ENCODE results near the gene ARHGAP9.

ARHGAP9 gene

DNA sequence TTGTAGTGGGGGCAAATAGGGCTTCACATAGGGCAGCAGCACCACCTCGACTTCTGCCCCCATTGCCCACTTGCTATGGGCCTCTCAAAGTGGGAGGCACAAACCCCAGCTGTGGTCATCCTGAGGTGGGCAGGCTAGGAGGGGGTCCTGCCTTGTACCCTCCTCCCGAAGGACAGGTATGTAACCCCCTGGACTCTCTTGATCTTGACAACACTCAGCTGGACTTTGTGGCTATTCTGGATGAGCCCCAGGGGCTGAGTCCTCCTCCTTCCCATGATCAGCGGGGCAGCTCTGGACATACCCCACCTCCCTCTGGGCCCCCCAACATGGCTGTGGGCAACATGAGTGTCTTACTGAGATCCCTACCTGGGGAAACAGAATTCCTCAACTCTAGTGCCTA is 8.0 kb downstream of the ARHGAP9 start:
- no peak for DNase-seq

DNA sequence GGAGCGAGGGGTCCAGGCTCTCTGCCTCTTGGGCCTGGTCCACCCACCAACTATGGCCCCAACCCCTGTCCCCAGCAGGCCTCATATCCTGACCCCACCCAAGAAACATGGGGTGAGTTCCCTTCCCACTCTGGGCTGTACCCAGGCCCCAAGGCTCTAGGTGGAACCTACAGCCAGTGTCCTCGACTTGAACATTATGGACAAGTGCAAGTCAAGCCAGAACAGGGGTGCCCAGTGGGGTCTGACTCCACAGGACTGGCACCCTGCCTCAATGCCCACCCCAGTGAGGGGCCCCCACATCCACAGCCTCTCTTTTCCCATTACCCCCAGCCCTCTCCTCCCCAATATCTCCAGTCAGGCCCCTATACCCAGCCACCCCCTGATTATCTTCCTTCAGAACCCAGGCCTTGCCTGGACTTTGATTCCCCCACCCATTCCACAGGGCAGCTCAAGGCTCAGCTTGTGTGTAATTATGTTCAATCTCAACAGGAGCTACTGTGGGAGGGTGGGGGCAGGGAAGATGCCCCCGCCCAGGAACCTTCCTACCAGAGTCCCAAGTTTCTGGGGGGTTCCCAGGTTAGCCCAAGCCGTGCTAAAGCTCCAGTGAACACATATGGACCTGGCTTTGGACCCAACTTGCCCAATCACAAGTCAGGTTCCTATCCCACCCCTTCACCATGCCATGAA is 8.6 kb downstream of the ARHGAP9 start:
- no peak for DNase-seq

DNA sequence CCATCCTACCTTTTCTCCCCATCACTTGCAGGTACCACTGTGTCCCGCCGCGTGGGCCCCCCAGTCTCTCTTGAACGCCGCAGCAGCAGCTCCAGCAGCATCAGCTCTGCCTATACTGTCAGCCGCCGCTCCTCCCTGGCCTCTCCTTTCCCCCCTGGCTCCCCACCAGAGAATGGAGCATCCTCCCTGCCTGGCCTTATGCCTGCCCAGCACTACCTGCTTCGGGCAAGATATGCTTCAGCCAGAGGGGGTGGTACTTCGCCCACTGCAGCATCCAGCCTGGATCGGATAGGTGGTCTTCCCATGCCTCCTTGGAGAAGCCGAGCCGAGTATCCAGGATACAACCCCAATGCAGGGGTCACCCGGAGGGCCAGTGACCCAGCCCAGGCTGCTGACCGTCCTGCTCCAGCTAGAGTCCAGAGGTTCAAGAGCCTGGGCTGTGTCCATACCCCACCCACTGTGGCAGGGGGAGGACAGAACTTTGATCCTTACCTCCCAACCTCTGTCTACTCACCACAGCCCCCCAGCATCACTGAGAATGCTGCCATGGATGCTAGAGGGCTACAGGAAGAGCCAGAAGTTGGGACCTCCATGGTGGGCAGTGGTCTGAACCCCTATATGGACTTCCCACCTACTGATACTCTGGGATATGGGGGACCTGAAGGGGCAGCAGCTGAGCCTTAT is 9.2 kb downstream of the ARHGAP9 start:
- no peak for DNase-seq

DNA sequence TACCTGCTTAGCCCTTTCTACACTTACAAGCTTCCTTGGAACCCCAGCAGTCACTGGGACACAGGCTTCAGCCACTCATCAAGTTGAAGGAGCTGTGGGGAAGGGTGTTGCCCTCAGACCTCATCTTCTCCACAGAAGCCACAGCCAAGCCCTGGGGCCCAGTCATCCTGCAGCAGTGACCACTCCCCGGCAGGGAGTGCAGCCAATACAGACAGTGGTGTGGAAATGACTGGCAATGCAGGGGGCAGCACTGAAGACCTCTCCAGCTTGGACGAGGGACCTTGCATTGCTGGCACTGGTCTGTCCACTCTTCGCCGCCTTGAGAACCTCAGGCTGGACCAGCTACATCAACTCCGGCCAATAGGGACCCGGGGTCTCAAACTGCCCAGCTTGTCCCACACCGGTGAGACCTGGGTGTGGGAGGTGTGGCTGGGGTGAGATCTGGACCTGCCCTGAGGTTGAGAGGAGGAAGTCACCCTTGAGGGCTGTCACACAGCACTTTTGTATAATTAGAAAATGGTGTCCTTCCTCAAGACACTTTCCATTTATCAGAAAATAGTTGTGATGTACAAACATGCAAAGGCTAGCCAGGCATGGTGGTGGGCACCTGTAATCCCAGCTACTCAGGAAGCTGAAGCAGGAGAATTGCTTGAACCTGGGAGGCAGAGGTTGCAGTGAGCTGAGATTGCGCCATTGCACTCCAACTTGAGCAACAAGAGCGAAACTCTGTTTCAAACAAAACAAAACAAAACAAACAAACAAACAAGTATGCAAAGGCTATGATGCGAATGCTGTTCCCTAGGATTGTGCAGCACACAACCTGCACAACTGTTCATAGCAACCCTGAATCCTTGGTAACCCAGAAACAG is 10.1 kb downstream of the ARHGAP9 start:
- DNase-seq: no peak

DNA sequence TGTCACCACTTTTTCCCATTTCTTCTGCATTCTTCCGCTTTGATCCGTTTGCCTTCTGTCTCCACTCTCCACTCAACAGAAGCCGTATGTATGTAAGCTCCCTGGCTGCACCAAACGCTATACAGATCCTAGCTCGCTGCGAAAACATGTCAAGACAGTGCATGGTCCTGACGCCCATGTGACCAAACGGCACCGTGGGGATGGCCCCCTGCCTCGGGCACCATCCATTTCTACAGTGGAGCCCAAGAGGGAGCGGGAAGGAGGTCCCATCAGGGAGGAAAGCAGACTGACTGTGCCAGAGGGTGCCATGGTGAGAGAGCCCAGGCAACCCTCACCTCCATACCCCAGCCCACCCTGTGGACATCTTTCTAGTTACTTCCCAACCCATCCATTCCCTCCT is 11.8 kb downstream of the ARHGAP9 start:
- no peak for DNase-seq

DNA sequence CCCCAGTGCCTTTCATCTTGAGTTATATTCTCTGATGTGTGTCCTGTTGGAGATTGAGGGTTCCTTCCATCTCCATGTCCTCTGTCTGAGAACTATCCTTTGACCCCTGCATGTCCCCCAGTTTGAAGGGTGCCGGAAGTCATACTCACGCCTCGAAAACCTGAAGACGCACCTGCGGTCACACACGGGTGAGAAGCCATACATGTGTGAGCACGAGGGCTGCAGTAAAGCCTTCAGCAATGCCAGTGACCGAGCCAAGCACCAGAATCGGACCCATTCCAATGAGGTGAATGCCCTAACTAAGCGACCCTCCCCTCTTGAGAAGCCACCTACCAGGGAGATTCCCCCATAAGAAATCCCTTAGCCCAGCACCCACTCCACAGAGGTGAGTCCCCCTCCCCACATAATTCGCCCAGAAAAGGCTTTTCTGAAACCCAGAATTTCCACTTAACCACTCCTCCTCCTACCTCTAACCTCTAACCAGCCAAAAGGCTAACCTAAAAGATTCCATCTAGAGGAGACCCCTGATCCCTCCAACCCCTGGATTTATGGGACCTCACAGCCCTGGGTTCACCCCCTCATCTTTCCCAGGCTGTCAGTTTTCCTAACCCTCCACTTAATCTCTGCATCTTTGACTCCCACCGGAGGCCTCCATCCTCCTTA is 12.3 kb downstream of the ARHGAP9 start:
- no peak for DNase-seq

DNA sequence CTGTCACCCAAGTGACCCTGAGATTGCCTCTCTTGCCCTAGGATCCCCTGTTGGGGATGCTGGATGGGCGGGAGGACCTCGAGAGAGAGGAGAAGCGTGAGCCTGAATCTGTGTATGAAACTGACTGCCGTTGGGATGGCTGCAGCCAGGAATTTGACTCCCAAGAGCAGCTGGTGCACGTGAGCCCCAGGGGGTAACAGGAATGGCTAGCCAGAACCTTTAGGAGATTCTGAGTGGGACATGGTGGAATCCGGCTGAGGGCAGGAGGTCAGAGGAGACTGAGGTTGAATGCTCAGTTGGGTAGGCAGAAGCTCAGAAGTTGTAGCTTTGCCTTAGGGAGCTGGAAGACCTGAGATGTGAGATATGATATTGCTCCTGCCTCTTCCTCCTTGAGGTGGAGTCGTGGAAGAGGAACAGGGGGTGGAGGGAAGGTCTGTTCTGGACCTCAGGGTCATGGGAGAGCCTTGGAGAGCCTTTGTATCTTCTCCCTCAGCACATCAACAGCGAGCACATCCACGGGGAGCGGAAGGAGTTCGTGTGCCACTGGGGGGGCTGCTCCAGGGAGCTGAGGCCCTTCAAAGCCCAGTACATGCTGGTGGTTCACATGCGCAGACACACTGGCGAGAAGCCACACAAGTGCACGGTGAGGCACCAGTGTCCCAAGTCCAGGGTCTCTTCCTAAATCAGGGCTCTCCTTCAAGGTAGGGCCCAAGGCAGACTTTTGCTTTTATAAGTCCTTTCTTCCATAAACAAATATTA is 13.7 kb downstream of the ARHGAP9 start:
- DNase-seq: no peak

DNA sequence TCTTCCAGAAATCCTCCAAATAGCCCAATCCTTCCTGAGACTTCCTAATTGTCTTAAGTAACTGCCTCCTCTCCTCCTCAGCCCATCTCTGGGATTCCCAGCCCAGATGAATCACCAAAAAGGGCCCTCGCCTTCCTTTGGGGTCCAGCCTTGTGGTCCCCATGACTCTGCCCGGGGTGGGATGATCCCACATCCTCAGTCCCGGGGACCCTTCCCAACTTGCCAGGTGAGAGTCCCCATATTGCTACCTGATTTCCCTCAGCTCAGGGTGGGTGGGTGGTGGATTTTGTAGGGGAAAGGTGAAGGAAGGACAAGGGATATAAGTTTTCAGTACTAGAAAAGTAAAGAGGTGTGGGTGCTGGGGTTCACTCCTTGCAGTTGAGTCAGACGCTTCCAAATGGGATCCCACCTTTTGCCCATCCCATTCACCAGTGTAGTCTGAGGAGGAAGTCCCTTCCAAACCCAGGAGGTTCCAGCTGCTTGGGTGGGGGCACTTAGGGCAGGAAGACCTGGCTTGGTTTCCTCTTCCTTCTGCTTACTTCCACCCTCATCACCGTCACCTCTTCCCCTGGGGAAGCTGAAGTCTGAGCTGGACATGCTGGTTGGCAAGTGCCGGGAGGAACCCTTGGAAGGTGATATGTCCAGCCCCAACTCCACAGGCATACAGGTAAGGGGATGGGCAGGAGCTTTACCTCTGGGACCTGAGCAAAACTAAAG is 14.5 kb downstream of the ARHGAP9 start:
- DNase-seq: no peak

DNA sequence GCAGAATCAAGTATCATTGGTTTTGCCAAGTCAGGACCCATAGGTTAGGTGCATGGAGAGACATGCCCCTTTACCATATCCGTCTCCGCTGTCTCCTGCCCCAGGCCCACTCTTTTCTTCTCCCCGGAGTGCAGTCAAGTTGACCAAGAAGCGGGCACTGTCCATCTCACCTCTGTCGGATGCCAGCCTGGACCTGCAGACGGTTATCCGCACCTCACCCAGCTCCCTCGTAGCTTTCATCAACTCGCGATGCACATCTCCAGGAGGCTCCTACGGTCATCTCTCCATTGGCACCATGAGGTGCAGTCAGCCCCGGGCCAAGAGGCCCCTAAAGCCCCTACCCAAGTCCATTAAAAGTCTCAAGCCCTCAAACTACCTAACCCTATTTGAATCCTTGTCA is 15.1 kb downstream of the ARHGAP9 start:
- no peak for DNase-seq

DNA sequence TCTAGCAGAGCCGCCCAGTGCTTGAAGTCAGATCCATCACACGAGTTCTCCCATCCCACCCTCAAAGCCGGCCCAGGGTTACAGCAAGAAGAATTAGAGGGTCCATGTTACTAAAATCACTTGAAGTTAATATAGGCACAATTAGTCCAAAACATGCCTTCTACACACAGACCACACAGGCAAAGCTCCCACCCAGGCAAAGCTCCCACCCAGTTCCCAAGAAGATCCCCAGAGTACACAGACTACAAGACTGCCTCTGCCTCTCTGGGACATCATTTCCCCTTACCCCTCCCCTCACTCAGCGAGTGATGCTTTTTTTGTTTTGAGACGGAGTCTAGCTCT is 16.8 kb downstream of the ARHGAP9 start:
- DNase-seq: no peak

DNA sequence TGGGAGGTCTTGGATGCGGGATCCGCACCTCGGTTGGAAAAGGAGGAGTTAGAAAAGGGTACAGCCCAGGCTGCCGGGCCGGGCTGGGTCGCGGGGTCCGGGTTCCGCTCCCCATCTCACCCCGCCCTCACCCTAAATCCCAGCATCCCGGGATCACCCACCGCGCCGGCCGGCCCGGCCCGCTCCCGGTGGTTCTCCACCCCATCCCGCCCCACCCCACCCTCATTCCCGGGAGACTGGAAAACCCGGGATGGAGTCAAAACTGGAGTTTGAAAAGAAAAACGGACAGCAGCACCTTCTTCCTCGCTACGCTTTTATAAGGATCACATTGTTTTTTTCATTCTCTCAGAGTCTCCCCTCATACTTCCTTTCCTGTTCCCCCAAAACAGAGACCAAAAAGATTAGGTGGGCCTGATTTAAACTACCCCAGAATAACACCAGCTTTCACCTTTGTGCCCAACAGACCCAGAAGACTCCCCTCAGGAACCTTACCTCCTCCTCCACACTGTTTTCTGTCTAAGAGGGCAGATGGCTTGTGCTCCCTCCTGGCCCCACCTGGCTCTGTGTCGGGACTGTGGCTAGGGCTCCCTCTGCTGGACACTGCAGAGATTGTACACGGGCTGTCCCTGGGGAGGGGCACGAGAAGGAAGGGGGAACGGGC is 17.3 kb downstream of the ARHGAP9 start:
- peak; percentile 50 to 64 for DNase-seq

DNA sequence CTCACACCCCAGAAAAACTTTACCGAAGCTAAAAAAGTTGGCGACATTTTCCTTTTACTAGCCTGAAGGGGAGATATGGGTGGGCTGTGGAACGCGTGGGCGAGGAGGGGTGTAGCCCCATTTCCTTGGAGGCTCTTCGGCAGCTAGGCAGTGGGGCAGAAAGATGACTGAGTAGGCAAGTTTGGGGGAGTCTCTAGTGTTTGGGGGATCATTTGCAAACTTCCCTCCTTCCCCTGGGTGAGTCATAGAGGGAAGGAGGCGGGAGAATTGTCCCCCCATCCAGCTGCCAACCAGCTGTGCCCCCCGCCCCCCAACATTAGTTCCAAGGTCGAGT is 17.8 kb downstream of the ARHGAP9 start:
- DNase-seq: no peak

DNA sequence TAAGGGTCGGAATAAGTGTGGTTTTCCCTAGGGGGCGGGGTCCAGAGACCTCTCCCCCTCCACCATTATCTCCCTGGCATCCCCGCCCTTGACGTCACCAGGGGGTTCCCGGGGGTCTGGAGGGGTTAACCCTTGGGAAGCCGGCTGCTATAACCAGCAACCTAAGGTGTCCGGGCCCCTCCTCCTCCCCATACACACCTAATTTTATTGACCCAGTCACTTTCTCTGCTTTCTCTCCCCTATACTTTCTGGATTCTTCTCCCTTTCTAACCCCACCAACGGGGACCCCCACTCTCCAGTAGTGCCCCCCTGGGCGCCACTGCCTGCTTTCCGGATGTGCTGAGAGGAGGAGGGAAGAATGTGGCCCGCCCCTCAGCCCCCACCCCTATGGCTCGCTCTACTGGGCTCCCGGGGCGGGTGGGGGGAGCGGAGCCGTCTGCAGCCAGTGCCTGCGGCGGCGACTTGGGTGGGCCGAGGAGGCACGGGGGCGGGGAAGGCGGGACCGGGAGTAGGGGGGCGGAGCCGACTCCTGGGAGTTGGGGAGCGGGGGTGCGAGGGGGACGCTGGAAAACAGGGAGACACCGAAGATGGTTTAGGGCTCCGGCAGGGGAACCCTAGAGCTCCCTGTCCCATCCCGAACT is 18.3 kb downstream of the ARHGAP9 start:
- no peak for DNase-seq

DNA sequence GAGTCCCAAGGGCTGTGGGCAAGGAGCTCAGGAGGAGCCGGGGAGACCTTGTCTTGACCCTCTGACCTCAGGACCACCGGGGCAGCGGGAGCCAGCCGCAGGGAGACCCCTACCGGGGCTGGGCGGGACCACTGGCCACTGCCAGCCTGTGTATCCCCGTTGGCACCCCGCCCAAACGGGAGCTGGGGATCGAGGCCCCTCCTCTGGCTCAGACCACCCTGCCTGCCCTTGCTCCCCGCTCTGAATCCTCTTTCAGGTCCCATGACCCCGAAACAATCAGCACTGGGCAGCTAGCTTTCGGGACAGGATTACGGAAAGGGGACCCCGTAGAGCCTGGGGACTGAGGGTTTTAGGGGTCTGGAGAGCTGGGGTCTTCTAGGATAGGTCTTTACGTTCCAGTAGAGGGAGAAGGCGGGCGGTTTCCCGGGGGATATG is 18.8 kb downstream of the ARHGAP9 start:
- DNase-seq: no peak

DNA sequence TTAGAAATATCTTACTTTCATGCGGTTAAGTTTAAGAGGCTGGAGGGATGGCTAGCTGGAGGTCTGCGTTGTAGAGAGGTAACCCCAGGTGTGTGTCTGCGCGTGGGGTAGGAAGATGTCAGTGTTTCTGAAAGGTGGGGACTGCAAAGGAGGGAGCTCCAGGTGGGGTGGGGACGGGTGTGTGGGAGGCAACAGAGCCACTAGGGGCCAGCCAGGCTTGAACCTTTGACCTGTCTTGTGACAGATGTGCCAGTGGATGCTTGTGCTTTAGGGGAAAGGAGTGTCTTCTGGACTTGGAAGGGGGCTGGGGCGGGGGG is 19.2 kb downstream of the ARHGAP9 start:
- DNase-seq: no peak

DNA sequence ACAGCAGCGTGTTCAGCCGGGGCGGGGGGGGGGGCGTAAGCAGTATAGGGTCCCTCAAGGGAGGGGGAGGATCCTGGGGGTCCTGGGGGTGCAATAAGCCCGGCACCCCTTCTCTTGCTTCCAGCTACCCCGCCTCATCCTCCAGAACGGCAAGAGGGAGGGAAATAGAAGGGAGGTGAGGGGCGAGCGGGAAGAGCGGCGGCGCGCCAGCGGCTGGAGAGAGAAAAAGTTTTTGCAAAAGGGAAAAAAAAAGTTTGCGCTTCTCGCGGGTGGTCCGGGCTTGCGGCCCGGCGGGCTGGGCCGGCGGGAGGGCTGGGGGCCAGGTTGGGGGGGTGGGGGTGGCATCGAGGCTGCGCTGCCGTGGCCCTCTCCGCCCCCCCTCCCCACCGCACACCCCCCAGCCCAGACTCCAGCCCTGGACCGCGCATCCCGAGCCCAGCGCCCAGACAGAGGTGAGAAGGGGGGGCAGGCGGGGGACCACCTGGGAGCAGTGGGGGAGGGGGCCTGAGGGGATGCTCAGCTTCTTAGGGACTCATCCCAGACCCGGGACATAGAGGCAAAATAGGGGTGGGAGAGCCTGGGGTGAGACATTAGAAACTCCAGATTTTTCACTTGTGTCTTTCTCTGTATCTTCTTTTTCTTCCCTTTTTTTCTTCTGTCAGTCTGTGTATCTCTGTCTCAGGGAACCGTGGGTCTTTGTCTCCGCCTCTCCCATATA is 19.8 kb downstream of the ARHGAP9 start, which contains the start of gene GLI1:
Gene GLI1 (plus strand): TSS at position 36 of the 718 bp plus-strand sequence. CDS start 3,907 bp downstream, outside the sequence.
- DNase-seq: no peak

DNA sequence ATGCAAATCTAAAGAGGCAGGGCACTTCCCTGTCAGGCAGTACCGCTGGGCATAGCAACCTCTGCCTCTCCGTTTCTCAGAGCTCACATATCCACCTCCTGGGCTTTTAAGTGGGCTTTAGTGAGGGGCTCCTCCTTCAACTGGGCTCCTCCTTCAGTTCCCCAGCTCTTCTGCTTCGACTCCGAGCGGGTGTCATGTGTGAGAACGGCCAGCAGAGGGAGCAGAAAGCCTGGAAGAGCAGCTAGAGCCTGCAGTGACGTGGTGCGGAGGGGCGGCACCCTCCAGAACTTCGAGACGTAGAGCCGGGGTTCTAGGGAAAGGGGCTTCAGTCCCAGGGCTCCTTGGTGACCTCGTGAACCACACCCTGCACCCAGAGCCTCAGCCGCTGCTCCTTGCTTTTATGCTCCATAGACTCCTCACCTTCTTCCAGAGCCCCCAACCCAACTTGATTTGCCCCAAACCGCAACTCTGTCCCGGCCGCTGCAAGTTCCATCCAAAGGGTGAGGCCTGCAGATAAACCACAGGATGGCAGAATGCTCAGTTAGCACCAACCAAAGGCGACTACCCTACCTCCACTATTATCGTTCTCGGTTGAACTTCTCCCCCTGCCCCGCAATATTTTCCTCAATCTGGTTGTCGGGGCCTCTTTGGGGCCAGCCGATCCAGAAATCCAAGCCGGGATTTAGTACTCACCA is 20.5 kb downstream of the ARHGAP9 start:
- DNase-seq: peak; percentile 84 to 87

DNA sequence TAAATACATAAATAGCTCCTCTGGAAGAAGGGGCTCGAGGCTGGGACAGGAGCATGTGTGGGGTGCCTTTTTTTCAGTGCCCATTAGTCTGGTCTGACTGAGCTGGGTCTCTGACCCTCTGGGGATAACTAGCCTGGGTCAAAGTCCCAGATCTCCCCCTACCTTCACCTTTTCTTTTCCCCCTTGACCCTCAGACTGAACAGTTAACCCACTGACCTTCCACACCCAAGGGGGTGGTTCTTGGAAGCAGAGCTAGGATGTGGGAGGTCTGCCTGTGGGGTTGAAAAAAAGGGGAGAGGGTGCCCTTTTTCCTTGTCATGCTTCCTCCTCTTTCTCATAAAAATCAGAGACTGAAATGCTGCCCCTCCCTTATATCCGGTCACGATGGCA is 21.0 kb downstream of the ARHGAP9 start:
- DNase-seq: no peak

DNA sequence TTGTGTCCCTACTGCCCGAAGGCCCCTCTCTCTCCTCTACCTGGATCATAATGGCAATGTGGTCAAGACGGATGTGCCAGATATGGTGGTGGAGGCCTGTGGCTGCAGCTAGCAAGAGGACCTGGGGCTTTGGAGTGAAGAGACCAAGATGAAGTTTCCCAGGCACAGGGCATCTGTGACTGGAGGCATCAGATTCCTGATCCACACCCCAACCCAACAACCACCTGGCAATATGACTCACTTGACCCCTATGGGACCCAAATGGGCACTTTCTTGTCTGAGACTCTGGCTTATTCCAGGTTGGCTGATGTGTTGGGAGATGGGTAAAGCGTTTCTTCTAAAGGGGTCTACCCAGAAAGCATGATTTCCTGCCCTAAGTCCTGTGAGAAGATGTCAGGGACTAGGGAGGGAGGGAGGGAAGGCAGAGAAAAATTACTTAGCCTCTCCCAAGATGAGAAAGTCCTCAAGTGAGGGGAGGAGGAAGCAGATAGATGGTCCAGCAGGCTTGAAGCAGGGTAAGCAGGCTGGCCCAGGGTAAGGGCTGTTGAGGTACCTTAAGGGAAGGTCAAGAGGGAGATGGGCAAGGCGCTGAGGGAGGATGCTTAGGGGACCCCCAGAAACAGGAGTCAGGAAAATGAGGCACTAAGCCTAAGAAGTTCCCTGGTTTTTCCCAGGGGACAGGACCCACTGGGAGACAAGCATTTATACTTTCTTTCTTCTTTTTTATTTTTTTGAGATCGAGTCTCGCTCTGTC is 22.8 kb downstream of the ARHGAP9 start:
- no peak for DNase-seq

Data from hippocampal formation (tissue), 2 donors.